ENCODE results near the gene ZBED3. TPM values are rescaled to one million over a fixed set of nuclear protein-coding genes. Genes with fewer than 3 reads are reported as not detected.
A peak's percentile ranks its signal among the peaks of the same experiment; 100 is the strongest.

ZBED3 gene
- total and polyA plus RNA-seq, 7 donors = 1.3 to 3.8 (median 1.4) TPM

- intact Hi-C loops (cut with DNase I) = loop anchor here in 1 of 2 donors (5.0 kb wide), 1 partner anchor 414 kb away; the partner anchor contains the start of gene WDR41
- Histone ChIP-seq H3K9me3 (no peaks in the 10 kb centered on the region), H3K36me3 (ENCODE audit: insufficient read depth in 1 of 2, low read depth in 1 of 2) (no peaks in the 10 kb centered on the region), H3K4me1 (no peaks in the 10 kb centered on the region), H3K27me3 (ENCODE audit: insufficient read depth in 3 of 3, low read length in 2 of 3) (no peaks in the 10 kb centered on the region), H3K27ac (no peak overlapping the region), H3K4me3 (peak overlapping the region; percentile 63)
- no peak for TF ChIP-seq CTCF (IDR thresholded peaks at IDR 0.05)
- DNase-seq (no peak), ATAC-seq (no peak)
- 24 to 48% (median 40%) methylated on average over 12 of the region's 12 CpGs for WGBS, 3 donors
Observed at GRCh38 chr5:77077829-77078176, 9.3 kb downstream of the ZBED3 start.

GRCh38 chr5:77076961-77077828, 9.9 kb downstream of the ZBED3 start:
- intact Hi-C loops (cut with DNase I) = loop anchor here in 1 of 2 donors (5.0 kb wide), 1 partner anchor 415 kb away; the partner anchor contains the start of gene WDR41
- DNase-seq (peak; percentile 78 to 83), ATAC-seq (peak; percentile 78 to 93 (median 90))
- WGBS, 3 donors = 10 to 21% (median 11%) methylated on average over 67 to 105 of the region's 105 CpGs
- H3K27me3 ChIP-seq (ENCODE audit: insufficient read depth in 3 of 3, low read length in 2 of 3) = no peaks in the 10 kb centered on the region
- no peaks in the 10 kb centered on the region for H3K4me1 ChIP-seq
- H3K9me3 ChIP-seq = no peaks in the 10 kb centered on the region
- peak overlapping the region; percentile 63 for H3K4me3 ChIP-seq
- H3K36me3 ChIP-seq (ENCODE audit: insufficient read depth in 1 of 2, low read depth in 1 of 2) = no peaks in the 10 kb centered on the region
- TF ChIP-seq CTCF (IDR thresholded peaks at IDR 0.05) = peak; percentile 73
- peak overlapping the region; percentile 42 for H3K27ac ChIP-seq

- 86 to 89% (median 89%) methylated on average over 4 of the region's 4 CpGs for WGBS, 3 donors
- Histone ChIP-seq H3K4me1 (no peaks in the 10 kb centered on the region), H3K27ac (no peak overlapping the region), H3K36me3 (ENCODE audit: insufficient read depth in 1 of 2, low read depth in 1 of 2) (no peaks in the 10 kb centered on the region), H3K27me3 (ENCODE audit: insufficient read depth in 3 of 3, low read length in 2 of 3) (no peaks in the 10 kb centered on the region), H3K4me3 (no peak overlapping the region), H3K9me3 (no peaks in the 10 kb centered on the region)
- intact Hi-C loops (cut with DNase I) = loop anchor here in 1 of 2 donors (5.0 kb wide), 1 partner anchor 418 kb away; the partner anchor contains the start of gene WDR41
- no peak for DNase-seq
- ATAC-seq = no peak
- TF ChIP-seq CTCF (IDR thresholded peaks at IDR 0.05) = no peak
Observed at GRCh38 chr5:77074745-77075144, 12.3 kb downstream of the ZBED3 start.

GRCh38 chr5:77073667-77074066, 13.4 kb downstream of the ZBED3 start:
- TF ChIP-seq CTCF (IDR thresholded peaks at IDR 0.05) = no peak
- no peaks in the 10 kb centered on the region for H3K9me3 ChIP-seq
- no peak overlapping the region for H3K27ac ChIP-seq
- intact Hi-C loops (cut with DNase I) = no loop called here
- DNase-seq (no peak), ATAC-seq (no peak)
- H3K4me1 ChIP-seq = no peaks in the 10 kb centered on the region
- 68 to 80% (median 70%) methylated on average over 2 of the region's 2 CpGs for WGBS, 3 donors
- no peaks in the 10 kb centered on the region for H3K36me3 ChIP-seq (ENCODE audit: insufficient read depth in 1 of 2, low read depth in 1 of 2)
- H3K4me3 ChIP-seq = no peak overlapping the region
- H3K27me3 ChIP-seq (ENCODE audit: insufficient read depth in 3 of 3, low read length in 2 of 3) = no peaks in the 10 kb centered on the region

Data from psoas muscle (tissue), 8 donors.